ENCODE results near the gene ALDH2.

DNA sequence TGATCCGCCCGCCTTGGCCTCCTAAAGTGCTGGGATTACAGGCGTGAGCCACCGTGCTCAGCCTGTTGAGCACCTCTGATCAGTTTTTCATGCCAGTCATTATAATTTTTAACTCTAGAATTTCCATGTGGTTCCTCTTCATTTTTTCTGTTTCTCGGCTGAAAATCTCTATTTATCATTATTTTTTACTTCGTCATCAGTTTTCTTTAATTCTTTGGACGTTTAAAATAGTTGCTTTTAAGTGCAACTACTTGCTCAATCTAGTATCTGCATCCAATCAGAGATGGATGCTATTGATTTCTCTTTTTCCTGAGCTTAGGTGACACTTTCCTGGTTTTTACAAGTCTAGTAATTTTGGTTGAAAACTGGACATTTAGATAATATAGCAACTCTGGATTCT is 92.0 kb downstream of the ALDH2 start:
- TF ChIP-seq, protein P1, sequence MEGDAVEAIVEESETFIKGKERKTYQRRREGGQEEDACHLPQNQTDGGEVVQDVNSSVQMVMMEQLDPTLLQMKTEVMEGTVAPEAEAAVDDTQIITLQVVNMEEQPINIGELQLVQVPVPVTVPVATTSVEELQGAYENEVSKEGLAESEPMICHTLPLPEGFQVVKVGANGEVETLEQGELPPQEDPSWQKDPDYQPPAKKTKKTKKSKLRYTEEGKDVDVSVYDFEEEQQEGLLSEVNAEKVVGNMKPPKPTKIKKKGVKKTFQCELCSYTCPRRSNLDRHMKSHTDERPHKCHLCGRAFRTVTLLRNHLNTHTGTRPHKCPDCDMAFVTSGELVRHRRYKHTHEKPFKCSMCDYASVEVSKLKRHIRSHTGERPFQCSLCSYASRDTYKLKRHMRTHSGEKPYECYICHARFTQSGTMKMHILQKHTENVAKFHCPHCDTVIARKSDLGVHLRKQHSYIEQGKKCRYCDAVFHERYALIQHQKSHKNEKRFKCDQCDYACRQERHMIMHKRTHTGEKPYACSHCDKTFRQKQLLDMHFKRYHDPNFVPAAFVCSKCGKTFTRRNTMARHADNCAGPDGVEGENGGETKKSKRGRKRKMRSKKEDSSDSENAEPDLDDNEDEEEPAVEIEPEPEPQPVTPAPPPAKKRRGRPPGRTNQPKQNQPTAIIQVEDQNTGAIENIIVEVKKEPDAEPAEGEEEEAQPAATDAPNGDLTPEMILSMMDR (IDR thresholded peaks at IDR 0.05): no peak
- no peak for TF ChIP-seq POLR2A (IDR thresholded peaks at IDR 0.05; ENCODE audit: low read depth)
- TF ChIP-seq EP300 (IDR thresholded peaks at IDR 0.05): no peak
- TF ChIP-seq POLR2AphosphoS5 (IDR thresholded peaks at IDR 0.05): no peak
